Immature natural killer cell (primary cell): Measurements from ENCODE around the gene RELCH. TPM values are rescaled to one million over a fixed set of nuclear protein-coding genes. Genes with fewer than 3 reads are reported as not detected.
A peak's percentile ranks its signal among the peaks of the same experiment; 100 is the strongest.

Source experiments
- DNase-seq, 3 donors: peaks; one replicate each; pipeline ENCODE4 v3.0.0; 2022; ENCODE audit warnings: mixed read lengths in 1 of 3
- H3K27ac Mint-ChIP-seq, 6 donors: one replicate each; pipeline ENCODE4 v1.8.0; 2020; ENCODE audit warnings: mixed read lengths in 6 of 6, mild to moderate bottlenecking in 5 of 6, inconsistent platforms in 4 of 6, moderate library complexity in 3 of 6
- H3K27me3 Mint-ChIP-seq, 3 donors: one replicate each; pipeline ENCODE4 v1.8.0; 2020 to 2021; ENCODE audit warnings: low read depth in 3 of 3, mild to moderate bottlenecking in 3 of 3, mixed read lengths in 3 of 3, moderate library complexity in 3 of 3, inconsistent platforms in 1 of 3
- H3K36me3 Mint-ChIP-seq, 3 donors: one replicate each; pipeline ENCODE4 v1.8.0; 2020; ENCODE audit warnings: mixed read lengths in 3 of 3, inconsistent platforms in 2 of 3, mild to moderate bottlenecking in 2 of 3
- H3K4me1 Mint-ChIP-seq, 2 donors: one replicate each; pipeline ENCODE4 v1.8.0; 2020; ENCODE audit warnings: inconsistent platforms in 2 of 2, mild to moderate bottlenecking in 2 of 2, mixed read lengths in 2 of 2, moderate library complexity in 1 of 2
- H3K4me3 Mint-ChIP-seq, 5 donors: one replicate each; pipeline ENCODE4 v1.8.0; 2020; ENCODE audit warnings: mild to moderate bottlenecking in 5 of 5, mixed read lengths in 5 of 5, inconsistent platforms in 3 of 5, moderate library complexity in 3 of 5
- H3K9me3 Mint-ChIP-seq, 6 donors: one replicate each; pipeline ENCODE4 v1.8.0; 2020; ENCODE audit warnings: mild to moderate bottlenecking in 6 of 6, mixed read lengths in 6 of 6, inconsistent platforms in 4 of 6, moderate library complexity in 3 of 6
- polyA plus RNA-seq, 3 donors: library from polyadenylated mRNA; unstranded; fragments of 300-500 nt; fragmentation: Illumina TruSeq; gene quantifications; one replicate each; pipeline ENCODE4 v1.2.3, GENCODE V29; 2021

RELCH gene
- polyA plus RNA-seq, 3 donors from 2014 or later: 4.5 to 7.9 (median 6.2) TPM

GRCh38 chr18:62249478-62250097 is 62.5 kb downstream of the RELCH start:
- H3K4me1 Mint-ChIP-seq: no peaks in the 10 kb centered on the region

GRCh38 chr18:62250475-62250874 is 63.4 kb downstream of the RELCH start:
- Mint-ChIP-seq H3K27me3 (no peaks in the 10 kb centered on the region), H3K9me3 (no peaks in the 10 kb centered on the region), H3K36me3 (peaks cover 4 to 13% (median 9%) of the 10 kb centered on the region in 3 donors), H3K4me3 (no peak overlapping the region), H3K27ac (no peak overlapping the region), H3K4me1 (no peaks in the 10 kb centered on the region)
- no peak for DNase-seq

More at GRCh38 chr18:62249478-62250097, 62.5 kb downstream of the RELCH start:
- Mint-ChIP-seq H3K27me3 (no peaks in the 10 kb centered on the region), H3K27ac (no peak overlapping the region), H3K36me3 (peaks cover 4 to 14% (median 9%) of the 10 kb centered on the region in 3 donors), H3K9me3 (no peaks in the 10 kb centered on the region), H3K4me3 (no peak overlapping the region)
- peak; percentile 39 to 55 (median 46) for DNase-seq

GRCh38 chr18:62258093-62258492 is 71.0 kb downstream of the RELCH start:
- Mint-ChIP-seq H3K27ac (no peak overlapping the region), H3K9me3 (no peaks in the 10 kb centered on the region), H3K27me3 (no peaks in the 10 kb centered on the region), H3K4me3 (no peak overlapping the region), H3K36me3 (peaks cover 19 to 38% (median 30%) of the 10 kb centered on the region in 3 donors), H3K4me1 (no peaks in the 10 kb centered on the region)
- no peak for DNase-seq

GRCh38 chr18:62258616-62259015 is 71.6 kb downstream of the RELCH start:
- Mint-ChIP-seq H3K4me3 (no peak overlapping the region), H3K27me3 (no peaks in the 10 kb centered on the region), H3K36me3 (peaks cover 19 to 38% (median 29%) of the 10 kb centered on the region in 3 donors), H3K4me1 (no peaks in the 10 kb centered on the region), H3K9me3 (no peaks in the 10 kb centered on the region), H3K27ac (peak overlapping the region in 1 of 6 donors; percentile 57)
- no peak for DNase-seq

- Mint-ChIP-seq H3K4me3 (no peak overlapping the region), H3K36me3 (peaks cover 26 to 44% (median 31%) of the 10 kb centered on the region in 3 donors), H3K27ac (peak overlapping the region in 1 of 6 donors; percentile 15), H3K9me3 (no peaks in the 10 kb centered on the region), H3K27me3 (no peaks in the 10 kb centered on the region), H3K4me1 (peaks cover 0 to 14% of the 10 kb centered on the region in 2 donors)
- DNase-seq: no peak
Observed at GRCh38 chr18:62262061-62262460, 75.0 kb downstream of the RELCH start.

- peak overlapping the region in 1 of 6 donors; percentile 45 for H3K27ac Mint-ChIP-seq
- peaks cover 13 to 26% (median 17%) of the 10 kb centered on the region in 3 donors for H3K36me3 Mint-ChIP-seq
Observed at GRCh38 chr18:62264984-62265383, 77.9 kb downstream of the RELCH start.

GRCh38 chr18:62277045-62277444 is 90.0 kb downstream of the RELCH start:
- DNase-seq: no peak
- no peaks in the 10 kb centered on the region for H3K27me3 Mint-ChIP-seq
- no peaks in the 10 kb centered on the region for H3K9me3 Mint-ChIP-seq
- H3K4me3 Mint-ChIP-seq: no peak overlapping the region
- peaks cover 2 to 6% of the 10 kb centered on the region in 2 donors for H3K4me1 Mint-ChIP-seq
- peak overlapping the region in 1 of 6 donors; percentile 27 for H3K27ac Mint-ChIP-seq
- H3K36me3 Mint-ChIP-seq: peaks cover 12 to 24% (median 13%) of the 10 kb centered on the region in 3 donors

More at GRCh38 chr18:62264984-62265383, 77.9 kb downstream of the RELCH start:
- Mint-ChIP-seq H3K9me3 (no peaks in the 10 kb centered on the region), H3K27me3 (no peaks in the 10 kb centered on the region), H3K4me1 (peaks cover 0 to 14% of the 10 kb centered on the region in 2 donors), H3K4me3 (no peak overlapping the region)
- no peak for DNase-seq

- no peak overlapping the region for H3K4me3 Mint-ChIP-seq
- peaks cover 20 to 38% (median 25%) of the 10 kb centered on the region in 3 donors for H3K36me3 Mint-ChIP-seq
- peak overlapping the region in 1 of 6 donors; percentile 83 for H3K27ac Mint-ChIP-seq
- H3K4me1 Mint-ChIP-seq: peaks cover 2 to 5% of the 10 kb centered on the region in 2 donors
- no peaks in the 10 kb centered on the region for H3K27me3 Mint-ChIP-seq
- DNase-seq: no peak
- H3K9me3 Mint-ChIP-seq: no peaks in the 10 kb centered on the region
Observed at GRCh38 chr18:62279561-62279960, 92.5 kb downstream of the RELCH start.

- DNase-seq: no peak
- Mint-ChIP-seq H3K4me3 (no peak overlapping the region), H3K36me3 (peaks cover 24 to 41% (median 25%) of the 10 kb centered on the region in 3 donors), H3K4me1 (peaks cover 2 to 5% of the 10 kb centered on the region in 2 donors), H3K9me3 (no peaks in the 10 kb centered on the region), H3K27me3 (no peaks in the 10 kb centered on the region), H3K27ac (no peak overlapping the region)
Observed at GRCh38 chr18:62280058-62280457, 93.0 kb downstream of the RELCH start.

GRCh38 chr18:62280786-62281185 is 93.7 kb downstream of the RELCH start:
- peaks cover 25 to 47% (median 28%) of the 10 kb centered on the region in 3 donors for H3K36me3 Mint-ChIP-seq
- H3K4me1 Mint-ChIP-seq: peaks cover 2 to 3% of the 10 kb centered on the region in 2 donors
- DNase-seq: no peak

GRCh38 chr18:62281684-62282083 is 94.6 kb downstream of the RELCH start:
- peaks cover 25 to 42% (median 28%) of the 10 kb centered on the region in 3 donors for H3K36me3 Mint-ChIP-seq
- no peaks in the 10 kb centered on the region for H3K27me3 Mint-ChIP-seq
- no peak overlapping the region for H3K4me3 Mint-ChIP-seq
- H3K4me1 Mint-ChIP-seq: peaks cover 0 to 2% of the 10 kb centered on the region in 2 donors
- no peak overlapping the region for H3K27ac Mint-ChIP-seq
- DNase-seq: no peak
- no peaks in the 10 kb centered on the region for H3K9me3 Mint-ChIP-seq

More at GRCh38 chr18:62280786-62281185, 93.7 kb downstream of the RELCH start:
- Mint-ChIP-seq H3K4me3 (no peak overlapping the region), H3K27me3 (no peaks in the 10 kb centered on the region), H3K9me3 (no peaks in the 10 kb centered on the region), H3K27ac (peak overlapping the region in 2 of 6 donors; percentile 37 to 43)

- H3K27me3 Mint-ChIP-seq: no peaks in the 10 kb centered on the region
- peaks cover 22 to 42% (median 23%) of the 10 kb centered on the region in 3 donors for H3K36me3 Mint-ChIP-seq
- no peaks in the 10 kb centered on the region for H3K4me1 Mint-ChIP-seq
- H3K9me3 Mint-ChIP-seq: no peaks in the 10 kb centered on the region
- DNase-seq: no peak
- H3K4me3 Mint-ChIP-seq: no peak overlapping the region
- no peak overlapping the region for H3K27ac Mint-ChIP-seq
Observed at GRCh38 chr18:62282188-62282629, 95.2 kb downstream of the RELCH start.

GRCh38 chr18:62284637-62285036 is 97.6 kb downstream of the RELCH start:
- Mint-ChIP-seq H3K27me3 (no peaks in the 10 kb centered on the region), H3K27ac (no peak overlapping the region), H3K9me3 (no peaks in the 10 kb centered on the region), H3K36me3 (peaks cover 21 to 53% (median 29%) of the 10 kb centered on the region in 3 donors), H3K4me3 (no peak overlapping the region), H3K4me1 (no peaks in the 10 kb centered on the region)
- DNase-seq: no peak

GRCh38 chr18:62285281-62285680 is 98.2 kb downstream of the RELCH start:
- Mint-ChIP-seq H3K27me3 (no peaks in the 10 kb centered on the region), H3K27ac (no peak overlapping the region), H3K4me1 (no peaks in the 10 kb centered on the region), H3K4me3 (no peak overlapping the region), H3K9me3 (no peaks in the 10 kb centered on the region), H3K36me3 (peaks cover 21 to 52% (median 29%) of the 10 kb centered on the region in 3 donors)
- DNase-seq: no peak
